Common myeloid progenitor, CD34-positive (primary cell): ENCODE data around the gene IMMP2L.

Experiments used
- CTCF ChIA-PET: fragments of 350-600 bp; sonication (Branson Sonifier 250); formaldehyde crosslinking; loops from one replicate; lab custom pipeline; 2021; ENCODE audit warnings: antibody characterized with exemption; lab: Charles Lee
- POLR2A ChIA-PET: fragments of 350-600 bp; sonication (Branson Sonifier 250); formaldehyde crosslinking; loops from one replicate; lab custom pipeline; 2021; ENCODE audit warnings: antibody characterized with exemption; lab: Charles Lee
- DNase-seq, 3 donors: peaks; one replicate each; pipeline versions ENCODE4 v3.0.0 to v3.0.0-alpha.2; 2013
- H3K27ac ChIP-seq, 2 experiments: 1 replicate in 1 of 2; 2 replicates in 1 of 2; pipeline ENCODE4 v1.7.0; 2013; ENCODE audit warnings: inconsistent platforms in 2 of 2, low read length in 2 of 2, mild to moderate bottlenecking in 2 of 2, low read depth in 1 of 2, moderate library complexity in 1 of 2; ENCODE audit not compliant: severe bottlenecking in 2 of 2, insufficient read depth in 1 of 2, poor library complexity in 1 of 2
- H3K27me3 ChIP-seq, 5 experiments: replicated peaks in 2 of 5; 1 replicate in 3 of 5; 2 replicates in 2 of 5; pipeline versions ENCODE4 v1.6.1 to v1.7.0; 2013; ENCODE audit warnings: low read length in 4 of 5, mild to moderate bottlenecking in 2 of 5, moderate library complexity in 2 of 5, inconsistent platforms in 1 of 5; ENCODE audit not compliant: insufficient read depth in 5 of 5, control insufficient read depth in 4 of 5
- H3K36me3 ChIP-seq, 4 experiments: 1 replicate in 2 of 4; 2 replicates in 2 of 4; pipeline versions ENCODE4 v1.6.1 to v1.7.0; 2013; ENCODE audit warnings: low read length in 3 of 4, control low read depth in 1 of 4, mild to moderate bottlenecking in 1 of 4; ENCODE audit not compliant: control insufficient read depth in 4 of 4, insufficient read depth in 4 of 4
- H3K4me1 ChIP-seq, 4 experiments: 1 replicate in 3 of 4; 2 replicates in 1 of 4; pipeline versions ENCODE4 v1.6.1 to v1.7.1; 2013; ENCODE audit warnings: low read length in 3 of 4, mild to moderate bottlenecking in 3 of 4, control low read depth in 1 of 4, inconsistent platforms in 1 of 4, moderate library complexity in 1 of 4; ENCODE audit not compliant: control insufficient read depth in 4 of 4, insufficient read depth in 4 of 4; ENCODE audit errors: control extremely low read depth in 1 of 4
- H3K4me3 ChIP-seq, 7 experiments: 1 replicate in 4 of 7; 2 replicates in 3 of 7; pipeline versions ENCODE4 v1.5.1 to v1.7.0; 2013; ENCODE audit warnings: mild to moderate bottlenecking in 7 of 7, low read length in 6 of 7, moderate library complexity in 6 of 7, inconsistent platforms in 2 of 7, low read depth in 2 of 7, control low read depth in 1 of 7; ENCODE audit not compliant: insufficient read depth in 4 of 7, control insufficient read depth in 1 of 7; ENCODE audit errors: extremely low read depth in 1 of 7
- H3K9me3 ChIP-seq, 5 experiments: 1 replicate in 4 of 5; 2 replicates in 1 of 5; pipeline versions ENCODE4 v1.6.1 to v1.7.1; 2013; ENCODE audit warnings: low read length in 4 of 5, mild to moderate bottlenecking in 2 of 5, inconsistent platforms in 1 of 5, low read depth in 1 of 5, moderate library complexity in 1 of 5; ENCODE audit not compliant: control insufficient read depth in 4 of 5, insufficient read depth in 2 of 5; ENCODE audit errors: control extremely low read depth in 1 of 5
- WGBS: methylation state at CpG from one replicate; pipeline ENCODE4 v1.1.5; 2013; ENCODE audit not compliant: insufficient coverage; 5-methylcytosine and 5-hydroxymethylcytosine counted together

Gene IMMP2L

DNA sequence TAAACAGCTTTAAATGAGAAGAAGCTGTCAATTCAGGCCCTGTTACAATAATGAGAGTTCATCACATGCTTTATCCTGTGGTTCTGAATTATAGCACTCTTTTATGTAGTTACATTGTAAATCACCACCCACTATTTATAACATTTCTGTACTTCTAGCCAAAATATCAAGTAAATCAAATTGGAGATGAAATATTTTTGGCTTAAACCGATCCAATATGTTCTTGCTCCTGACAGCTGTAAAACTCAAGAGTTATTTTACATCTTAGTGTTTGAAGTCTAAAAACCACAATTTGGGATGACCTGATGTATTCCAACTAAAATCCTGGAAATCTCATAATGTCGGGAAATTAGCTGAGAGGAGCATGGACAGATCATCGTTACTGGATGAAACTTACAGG lies 842.6 kb downstream of the IMMP2L start:
- no peak overlapping the region for H3K4me3 ChIP-seq
- WGBS = 94% methylated on average over 2 of the region's 3 CpGs
- ChIA-PET POLR2A (no interaction called here), CTCF (no interaction called here)
- DNase-seq = no peak
- no peaks in the 10 kb centered on the region for H3K4me1 ChIP-seq
- no peaks in the 10 kb centered on the region for H3K36me3 ChIP-seq
- H3K9me3 ChIP-seq = no peaks in the 10 kb centered on the region
- no peak overlapping the region for H3K27ac ChIP-seq
- H3K27me3 ChIP-seq = no peaks in the 10 kb centered on the region

GRCh38 chr7:110718503-110719205 lies 843.6 kb downstream of the IMMP2L start:
- DNase-seq = no peak
- no peak overlapping the region for H3K4me3 ChIP-seq
- no peaks in the 10 kb centered on the region for H3K36me3 ChIP-seq
- H3K9me3 ChIP-seq = no peaks in the 10 kb centered on the region
- WGBS = 70% methylated on average over 2 of the region's 3 CpGs
- ChIA-PET POLR2A (no interaction called here), CTCF (no interaction called here)
- no peaks in the 10 kb centered on the region for H3K4me1 ChIP-seq
- H3K27ac ChIP-seq = no peak overlapping the region
- no peaks in the 10 kb centered on the region for H3K27me3 ChIP-seq

- no peak overlapping the region for H3K27ac ChIP-seq
These were observed 858.1 kb downstream of the IMMP2L start for GRCh38 chr7:110704225-110704624.

GRCh38 chr7:110698576-110698975 lies 863.7 kb downstream of the IMMP2L start:
- no peaks in the 10 kb centered on the region for H3K27me3 ChIP-seq
- ChIA-PET CTCF (no interaction called here), POLR2A (no interaction called here)
- no peak overlapping the region for H3K4me3 ChIP-seq
- WGBS = 93% methylated on average over 2 of the region's 3 CpGs
- H3K27ac ChIP-seq = no peak overlapping the region
- no peak for DNase-seq
- no peaks in the 10 kb centered on the region for H3K36me3 ChIP-seq
- peaks cover 0 to 1% (median 0%) of the 10 kb centered on the region in 5 experiments for H3K9me3 ChIP-seq
- no peaks in the 10 kb centered on the region for H3K4me1 ChIP-seq

More at GRCh38 chr7:110704225-110704624, 858.1 kb downstream of the IMMP2L start:
- ChIA-PET CTCF (no interaction called here), POLR2A (no interaction called here)
- 100% methylated on average over 1 of the region's 2 CpGs for WGBS
- Histone ChIP-seq H3K9me3 (peaks cover 0 to 1% (median 0%) of the 10 kb centered on the region in 5 experiments), H3K4me1 (no peaks in the 10 kb centered on the region), H3K27me3 (no peaks in the 10 kb centered on the region), H3K4me3 (no peak overlapping the region), H3K36me3 (no peaks in the 10 kb centered on the region)
- DNase-seq = no peak

- Histone ChIP-seq H3K4me3 (no peak overlapping the region), H3K27me3 (no peaks in the 10 kb centered on the region), H3K36me3 (no peaks in the 10 kb centered on the region), H3K4me1 (no peaks in the 10 kb centered on the region), H3K9me3 (no peaks in the 10 kb centered on the region), H3K27ac (no peak overlapping the region)
- no peak for DNase-seq
- ChIA-PET POLR2A (no interaction called here), CTCF (no interaction called here)
These were observed 868.9 kb downstream of the IMMP2L start for GRCh38 chr7:110693344-110693743.

- Histone ChIP-seq H3K36me3 (no peaks in the 10 kb centered on the region), H3K9me3 (no peaks in the 10 kb centered on the region), H3K27ac (no peak overlapping the region), H3K4me1 (no peaks in the 10 kb centered on the region), H3K4me3 (no peak overlapping the region), H3K27me3 (no peaks in the 10 kb centered on the region)
- DNase-seq = no peak
- ChIA-PET CTCF (no interaction called here), POLR2A (no interaction called here)
- 93% methylated on average over 2 of the region's 2 CpGs for WGBS
These were observed 873.4 kb downstream of the IMMP2L start for GRCh38 chr7:110688908-110689307.

DNA sequence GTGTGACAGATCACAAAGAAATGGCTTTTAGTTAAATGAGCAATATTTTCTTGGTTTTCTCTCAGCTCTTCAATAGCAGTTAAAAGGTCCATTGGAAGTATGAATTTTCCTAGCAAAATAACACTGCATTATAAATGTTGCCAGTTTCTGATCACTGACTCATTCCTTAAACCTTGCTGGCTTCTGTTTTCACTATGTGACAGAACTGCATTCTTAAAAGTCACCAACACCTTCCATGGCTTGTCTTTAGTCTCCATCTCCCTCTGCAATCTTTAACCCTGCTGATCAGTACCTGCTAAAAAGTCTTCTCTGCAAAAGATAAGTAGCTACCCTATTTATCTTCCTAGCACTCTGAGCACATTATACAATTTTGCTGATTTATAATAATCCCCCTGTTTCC lies 876.4 kb downstream of the IMMP2L start:
- H3K27me3 ChIP-seq = no peaks in the 10 kb centered on the region
- no peaks in the 10 kb centered on the region for H3K36me3 ChIP-seq
- ChIA-PET POLR2A (no interaction called here), CTCF (no interaction called here)
- H3K4me1 ChIP-seq = no peaks in the 10 kb centered on the region
- DNase-seq = no peak
- no peak overlapping the region for H3K27ac ChIP-seq
- no peaks in the 10 kb centered on the region for H3K9me3 ChIP-seq
- no peak overlapping the region for H3K4me3 ChIP-seq
